CD14-positive monocyte (primary cell): Measurements from ENCODE around the gene TCIRG1. TPM values are rescaled to one million over a fixed set of nuclear protein-coding genes. Genes with fewer than 3 reads are reported as not detected.
"Not testable (repeated sequence)": the region's sequence is repeated elsewhere in the genome, so short reads cannot be mapped to it uniquely, and the experiment has no call there.

ENCODE experiments used
- DNase-seq, 3 donors: peaks; one replicate each; pipeline ENCODE4 v3.0.0-alpha.2; 2011 to 2022
- H2AFZ ChIP-seq: 2 replicates; pipeline ENCODE4 v1.6.0; 2012; ENCODE audit warnings: mild to moderate bottlenecking, low read depth, low read length, inconsistent platforms; ENCODE audit not compliant: insufficient read depth, poor library complexity, severe bottlenecking
- H3K27ac ChIP-seq, 2 donors: 1 replicate in 1 of 2; 2 replicates in 1 of 2; pipeline ENCODE4 v1.5.1; 2012 to 2013; ENCODE audit warnings: low read length in 2 of 2, control low read depth in 1 of 2, inconsistent platforms in 1 of 2, low read depth in 1 of 2, mild to moderate bottlenecking in 1 of 2
- H3K27me3 ChIP-seq, 2 donors: one replicate each; pipeline versions ENCODE4 v1.6.0 to v1.6.1; 2011 to 2013; ENCODE audit warnings: low read length in 2 of 2; ENCODE audit not compliant: control insufficient read depth in 2 of 2, insufficient read depth in 2 of 2
- H3K36me3 ChIP-seq, 2 donors: replicated peaks in 1 of 2; 1 replicate in 1 of 2; 2 replicates in 1 of 2; pipeline versions ENCODE4 v1.5.1 to v1.6.1; 2012 to 2013; ENCODE audit warnings: low read length in 2 of 2, control low read depth in 1 of 2, inconsistent platforms in 1 of 2, mild to moderate bottlenecking in 1 of 2; ENCODE audit not compliant: insufficient read depth in 2 of 2, control insufficient read depth in 1 of 2
- H3K4me1 ChIP-seq, 2 donors: 1 replicate in 1 of 2; 2 replicates in 1 of 2; pipeline versions ENCODE4 v1.5.1 to v1.6.1; 2012 to 2013; ENCODE audit warnings: low read length in 2 of 2, control low read depth in 1 of 2, inconsistent platforms in 1 of 2, mild to moderate bottlenecking in 1 of 2, moderate library complexity in 1 of 2; ENCODE audit not compliant: insufficient read depth in 2 of 2, control insufficient read depth in 1 of 2
- H3K4me2 ChIP-seq: replicated peaks from 2 replicates; pipeline ENCODE3; 2012; ENCODE audit warnings: low read length, moderate library complexity, mild to moderate bottlenecking; ENCODE audit not compliant: poor library complexity, severe bottlenecking; ENCODE audit errors: extremely low read depth
- H3K4me3 ChIP-seq, 3 experiments: fragments of 200-600 bp in 1 of 3; sonication (generic) in 1 of 3; replicated peaks in 1 of 3; 1 replicate in 2 of 3; 2 replicates in 1 of 3; pipeline ENCODE4 v1.5.1; 2011 to 2013; ENCODE audit warnings: low read length in 3 of 3, mild to moderate bottlenecking in 3 of 3, control low read depth in 2 of 3, low read depth in 2 of 3, inconsistent platforms in 1 of 3, moderate library complexity in 1 of 3
- H3K79me2 ChIP-seq: 2 replicates; pipeline ENCODE4 v1.6.0; 2012; ENCODE audit warnings: mild to moderate bottlenecking, control low read depth, inconsistent platforms, low read length, moderate library complexity; ENCODE audit not compliant: insufficient read depth
- H3K9ac ChIP-seq: 2 replicates; pipeline ENCODE4 v1.6.0; 2017; ENCODE audit warnings: low read length, mild to moderate bottlenecking; ENCODE audit not compliant: insufficient read depth, poor library complexity, severe bottlenecking
- H3K9me3 ChIP-seq, 2 donors: replicated peaks in 1 of 2; 1 replicate in 1 of 2; 2 replicates in 1 of 2; pipeline versions ENCODE4 v1.5.1 to v1.6.1; 2012 to 2013; ENCODE audit warnings: low read length in 2 of 2, control low read depth in 1 of 2; ENCODE audit not compliant: control insufficient read depth in 1 of 2, insufficient read depth in 1 of 2
- H4K20me1 ChIP-seq: 2 replicates; pipeline ENCODE4 v1.6.0; 2012; ENCODE audit warnings: mild to moderate bottlenecking, low read length, control low read depth, moderate library complexity; ENCODE audit not compliant: insufficient read depth
- H3K27ac Mint-ChIP-seq, 7 donors: one replicate each; pipeline ENCODE4 v1.8.0; 2020; ENCODE audit warnings: mild to moderate bottlenecking in 7 of 7, mixed read lengths in 7 of 7, moderate library complexity in 6 of 7, inconsistent platforms in 2 of 7
- H3K27me3 Mint-ChIP-seq, 3 donors: one replicate each; pipeline ENCODE4 v1.8.0; 2021 to 2022; ENCODE audit warnings: low read depth in 3 of 3, mild to moderate bottlenecking in 3 of 3, mixed read lengths in 3 of 3, moderate library complexity in 3 of 3, inconsistent platforms in 1 of 3
- H3K36me3 Mint-ChIP-seq, 2 donors: one replicate each; pipeline ENCODE4 v1.8.0; 2020; ENCODE audit warnings: mixed read lengths in 2 of 2, inconsistent platforms in 1 of 2, mild to moderate bottlenecking in 1 of 2
- H3K4me1 Mint-ChIP-seq: one replicate; pipeline ENCODE4 v1.8.0; 2020; ENCODE audit warnings: mild to moderate bottlenecking, mixed read lengths
- H3K4me3 Mint-ChIP-seq, 2 donors: one replicate each; pipeline ENCODE4 v1.8.0; 2020; ENCODE audit warnings: mild to moderate bottlenecking in 2 of 2, mixed read lengths in 2 of 2, moderate library complexity in 1 of 2
- H3K9me3 Mint-ChIP-seq, 7 donors: one replicate each; pipeline ENCODE4 v1.8.0; 2020 to 2022; ENCODE audit warnings: mixed read lengths in 7 of 7, mild to moderate bottlenecking in 6 of 7, moderate library complexity in 6 of 7, inconsistent platforms in 2 of 7
- WGBS: methylation state at CpG from one replicate; pipeline ENCODE4 v1.1.5; 2013; ENCODE audit warnings: missing lambda C conversion rate; ENCODE audit not compliant: insufficient coverage; 5-methylcytosine and 5-hydroxymethylcytosine counted together
- intact Hi-C, 2 donors: fragments of 100-400 bp; cut with micrococcal nuclease; formaldehyde crosslinking; loops; one replicate each; pipeline versions ENCODE4 v1.15.0 to v1.15.1; 2023
- polyA minus RNA-seq: library from RNA; depleted of rRNA, polyadenylated mRNA; stranded (reverse); fragments of >200 nt; gene quantifications from 2 replicates; pipeline ENCODE4 v1.2.3, GENCODE V29; 2012
- polyA plus RNA-seq, 3 donors: library from polyadenylated mRNA; depleted of rRNA in 1 of 3; unstranded in 2 of 3; stranded (reverse) in 1 of 3; fragments of 300-500 nt in 2 of 3; fragments of >200 nt in 1 of 3; fragmentation: Illumina TruSeq in 2 of 3; gene quantifications; 1 replicate in 2 of 3; 2 replicates in 1 of 3; pipeline ENCODE4 v1.2.3, GENCODE V29; 2012 to 2021
- total RNA-seq, 12 experiments: library from RNA in 1 of 12; stranded (reverse) in 1 of 12; fragments of 120-200 nt in 1 of 12; gene quantifications; one replicate each; pipeline ENCODE4 v1.2.4 and lab custom pipeline; 2013 to 2026; ENCODE audit warnings: mixed read lengths in 6 of 12, inconsistent platforms in 1 of 12
- TF ChIP-seq, protein P1 (sequence below): fragments of 200-600 bp; IDR thresholded peaks from one replicate; pipeline ENCODE4 v1.8.0; 2022; ENCODE audit warnings: antibody characterized with exemption, mild to moderate bottlenecking

The TCIRG1 gene, protein sequence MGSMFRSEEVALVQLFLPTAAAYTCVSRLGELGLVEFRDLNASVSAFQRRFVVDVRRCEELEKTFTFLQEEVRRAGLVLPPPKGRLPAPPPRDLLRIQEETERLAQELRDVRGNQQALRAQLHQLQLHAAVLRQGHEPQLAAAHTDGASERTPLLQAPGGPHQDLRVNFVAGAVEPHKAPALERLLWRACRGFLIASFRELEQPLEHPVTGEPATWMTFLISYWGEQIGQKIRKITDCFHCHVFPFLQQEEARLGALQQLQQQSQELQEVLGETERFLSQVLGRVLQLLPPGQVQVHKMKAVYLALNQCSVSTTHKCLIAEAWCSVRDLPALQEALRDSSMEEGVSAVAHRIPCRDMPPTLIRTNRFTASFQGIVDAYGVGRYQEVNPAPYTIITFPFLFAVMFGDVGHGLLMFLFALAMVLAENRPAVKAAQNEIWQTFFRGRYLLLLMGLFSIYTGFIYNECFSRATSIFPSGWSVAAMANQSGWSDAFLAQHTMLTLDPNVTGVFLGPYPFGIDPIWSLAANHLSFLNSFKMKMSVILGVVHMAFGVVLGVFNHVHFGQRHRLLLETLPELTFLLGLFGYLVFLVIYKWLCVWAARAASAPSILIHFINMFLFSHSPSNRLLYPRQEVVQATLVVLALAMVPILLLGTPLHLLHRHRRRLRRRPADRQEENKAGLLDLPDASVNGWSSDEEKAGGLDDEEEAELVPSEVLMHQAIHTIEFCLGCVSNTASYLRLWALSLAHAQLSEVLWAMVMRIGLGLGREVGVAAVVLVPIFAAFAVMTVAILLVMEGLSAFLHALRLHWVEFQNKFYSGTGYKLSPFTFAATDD
- total RNA-seq (2013): 407 TPM
- polyA plus RNA-seq: 1,000 to 10,000 TPM in 1 of 3 donors, 100 to 1,000 TPM in 2; 197 to 1,286 (median 225) TPM
- polyA minus RNA-seq: 457 and 507 TPM in 2 replicates
- 70.5 to 318 (median 208) reads per million in 11 experiments for total RNA-seq (lab: John Stamatoyannopoulos, UW)

DNA sequence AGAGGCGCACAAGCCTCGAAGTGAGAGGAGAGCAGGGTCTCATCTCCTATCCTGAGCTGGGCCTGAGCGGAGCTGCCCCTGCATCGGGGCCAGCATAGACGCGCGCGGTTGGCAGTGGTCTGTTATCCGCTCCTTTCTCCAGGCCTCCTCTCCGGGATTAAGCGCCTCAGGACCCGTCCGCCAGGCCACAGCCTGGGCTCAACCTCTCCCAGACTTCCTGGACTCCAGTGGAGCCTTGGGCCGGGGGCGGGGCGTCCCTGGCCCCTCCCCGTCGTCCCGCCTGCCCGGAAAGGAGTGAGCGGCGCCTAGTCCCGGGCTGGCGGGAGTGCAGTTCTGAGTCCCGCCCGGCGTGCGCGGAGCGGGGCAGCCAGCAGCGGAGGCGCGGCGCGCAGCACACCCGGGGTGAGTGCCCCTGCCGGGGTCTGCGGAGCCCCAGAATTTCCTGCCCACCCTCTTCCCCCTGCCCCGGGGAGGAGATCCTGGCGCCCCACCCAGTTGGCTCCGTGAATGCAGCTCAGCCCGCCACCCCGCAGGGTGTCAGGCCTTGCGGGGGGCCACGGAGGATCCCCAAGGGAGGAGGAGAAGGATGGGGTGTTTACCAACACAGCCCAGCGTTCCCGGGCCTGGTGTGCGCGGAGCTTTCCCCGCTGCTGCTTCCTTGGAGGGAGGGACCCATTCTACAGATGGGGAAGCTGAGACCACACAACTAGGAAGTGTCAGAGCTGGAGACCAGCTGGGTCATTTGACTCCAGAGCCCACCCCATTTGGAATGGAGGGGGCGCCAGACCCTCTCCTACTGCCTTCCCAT is at the start of gene TCIRG1:
Gene TCIRG1, plus strand, starts transcription at position 308 of the 808 bp plus-strand sequence. CDS start 2,247 bp downstream, outside the sequence.
- Mint-ChIP-seq H3K36me3 (peaks cover 13 to 34% of the 10 kb centered on the region in 2 donors), H3K4me3 (peak within 1 kb of the TSS; percentile 89 to 95), H3K4me1 (peaks cover 38% of the 10 kb centered on the region), H3K27ac (peak within 1 kb of the TSS; percentile 98 to 100 (median 99)), H3K9me3 (no peaks in the 10 kb centered on the region), H3K27me3 (peaks cover 0 to 3% (median 0%) of the 10 kb centered on the region in 3 donors)
- peak within 1 kb of the TSS; percentile 97 for H3K4me2 ChIP-seq
- no peaks in the 10 kb centered on the region for H3K27me3 ChIP-seq
- H3K27ac ChIP-seq: peak within 1 kb of the TSS; percentile 98 to 99
- H3K9ac ChIP-seq: peak within 1 kb of the TSS; percentile 92
- H3K9me3 ChIP-seq: no peaks in the 10 kb centered on the region
- H2AFZ ChIP-seq: peak within 1 kb of the TSS; percentile 51
- WGBS: 6% methylated on average over 38 of the region's 51 CpGs
- H4K20me1 ChIP-seq: peaks cover 48% of the 10 kb centered on the region
- peaks cover 32 to 35% of the 10 kb centered on the region in 2 donors for H3K36me3 ChIP-seq
- intact Hi-C loops: loop anchor here in 1 of 2 donors (5.0 kb wide), 3 partner anchors 37 to 233 kb away; partner anchors contain the start of genes C11orf24, CHKA and UNC93B1
- H3K79me2 ChIP-seq: peaks cover 75% of the 10 kb centered on the region
- H3K4me3 ChIP-seq: peak within 1 kb of the TSS; percentile 84 to 96 (median 91)
- H3K4me1 ChIP-seq: peaks cover 51 to 73% of the 10 kb centered on the region in 2 donors
- TF ChIP-seq, protein P1, sequence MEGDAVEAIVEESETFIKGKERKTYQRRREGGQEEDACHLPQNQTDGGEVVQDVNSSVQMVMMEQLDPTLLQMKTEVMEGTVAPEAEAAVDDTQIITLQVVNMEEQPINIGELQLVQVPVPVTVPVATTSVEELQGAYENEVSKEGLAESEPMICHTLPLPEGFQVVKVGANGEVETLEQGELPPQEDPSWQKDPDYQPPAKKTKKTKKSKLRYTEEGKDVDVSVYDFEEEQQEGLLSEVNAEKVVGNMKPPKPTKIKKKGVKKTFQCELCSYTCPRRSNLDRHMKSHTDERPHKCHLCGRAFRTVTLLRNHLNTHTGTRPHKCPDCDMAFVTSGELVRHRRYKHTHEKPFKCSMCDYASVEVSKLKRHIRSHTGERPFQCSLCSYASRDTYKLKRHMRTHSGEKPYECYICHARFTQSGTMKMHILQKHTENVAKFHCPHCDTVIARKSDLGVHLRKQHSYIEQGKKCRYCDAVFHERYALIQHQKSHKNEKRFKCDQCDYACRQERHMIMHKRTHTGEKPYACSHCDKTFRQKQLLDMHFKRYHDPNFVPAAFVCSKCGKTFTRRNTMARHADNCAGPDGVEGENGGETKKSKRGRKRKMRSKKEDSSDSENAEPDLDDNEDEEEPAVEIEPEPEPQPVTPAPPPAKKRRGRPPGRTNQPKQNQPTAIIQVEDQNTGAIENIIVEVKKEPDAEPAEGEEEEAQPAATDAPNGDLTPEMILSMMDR: no peak
- DNase-seq: peak; percentile 67 to 81 (median 80)

DNA sequence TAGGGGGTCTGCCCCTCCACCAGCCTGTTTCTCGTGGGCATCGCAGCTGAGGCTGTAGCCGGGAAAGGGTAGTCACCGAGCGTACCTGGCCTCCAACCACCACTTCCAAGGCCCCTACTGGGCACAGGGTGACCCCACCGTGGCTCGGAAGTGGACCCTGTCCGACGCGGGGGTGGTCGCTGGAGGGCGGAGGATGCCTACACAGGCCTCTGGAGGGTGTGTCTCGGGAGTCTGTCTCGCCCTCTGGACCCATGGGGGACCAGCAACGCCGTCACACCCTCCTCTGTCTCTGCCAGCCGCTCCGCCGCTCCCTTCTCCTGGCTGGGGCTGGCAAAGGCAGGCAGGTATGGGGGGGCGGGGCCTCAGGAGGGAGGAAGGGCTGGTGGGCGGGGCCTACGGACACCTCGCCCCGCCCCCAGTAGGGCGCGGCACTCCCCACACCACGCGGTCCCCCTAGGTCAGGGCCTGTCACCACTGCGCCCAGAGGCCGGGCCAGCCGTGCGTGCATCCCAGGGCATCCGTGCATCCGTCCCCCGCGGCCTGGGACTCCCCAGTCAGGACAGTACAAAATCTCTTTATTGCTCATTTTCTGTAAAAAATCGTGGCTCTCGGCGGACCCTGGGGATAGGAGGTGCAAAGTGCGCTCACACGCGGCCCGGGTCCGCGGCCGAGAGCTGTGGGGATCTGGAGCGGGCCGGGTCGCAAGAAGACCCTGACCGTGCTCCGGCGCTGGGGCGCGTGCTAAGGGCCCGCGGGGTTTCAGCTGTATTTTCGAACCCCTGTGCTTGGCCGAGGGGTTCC is 48.1 kb upstream of the TCIRG1 start:
- H3K4me3 ChIP-seq: not testable (repeated sequence)
- DNase-seq: peak in 2 of 3 donors; percentile 22 to 46
- 57% methylated on average over 31 of the region's 58 CpGs for WGBS

More for the DNA sequence above, 48.1 kb upstream of the TCIRG1 start:
- H3K9ac ChIP-seq, intact Hi-C loops, H3K4me2 ChIP-seq, H3K27ac ChIP-seq, H3K9me3 ChIP-seq, H3K27me3 ChIP-seq, H3K79me2 ChIP-seq, H2AFZ ChIP-seq, H3K27me3 Mint-ChIP-seq, H3K9me3 Mint-ChIP-seq, H3K4me1 ChIP-seq, H3K4me3 Mint-ChIP-seq: not testable (repeated sequence)
- Mint-ChIP-seq H3K27ac (peak overlapping the region in 2 of 7 donors; percentile 60 to 73), H3K36me3 (peaks cover 26 to 35% of the 10 kb centered on the region in 2 donors), H3K4me1 (peaks cover 15% of the 10 kb centered on the region)
- H4K20me1 ChIP-seq: peaks cover 33% of the 10 kb centered on the region
- H3K36me3 ChIP-seq: peaks cover 14 to 27% of the 10 kb centered on the region in 2 donors
